HG02623 (cell line): ENCODE results near the gene CIBAR2.

Source experiments
- ATAC-seq: cut with Tn5 transposase; IDR thresholded peaks from one replicate; pipeline ENCODE4 v1.9.1; 2021; ENCODE audit warnings: moderate library complexity; ENCODE audit not compliant: unreplicated experiment

The CIBAR2 gene

GRCh38 chr16:85103114-85104079 lies 8.9 kb downstream of the CIBAR2 start:
- no peak for ATAC-seq

DNA sequence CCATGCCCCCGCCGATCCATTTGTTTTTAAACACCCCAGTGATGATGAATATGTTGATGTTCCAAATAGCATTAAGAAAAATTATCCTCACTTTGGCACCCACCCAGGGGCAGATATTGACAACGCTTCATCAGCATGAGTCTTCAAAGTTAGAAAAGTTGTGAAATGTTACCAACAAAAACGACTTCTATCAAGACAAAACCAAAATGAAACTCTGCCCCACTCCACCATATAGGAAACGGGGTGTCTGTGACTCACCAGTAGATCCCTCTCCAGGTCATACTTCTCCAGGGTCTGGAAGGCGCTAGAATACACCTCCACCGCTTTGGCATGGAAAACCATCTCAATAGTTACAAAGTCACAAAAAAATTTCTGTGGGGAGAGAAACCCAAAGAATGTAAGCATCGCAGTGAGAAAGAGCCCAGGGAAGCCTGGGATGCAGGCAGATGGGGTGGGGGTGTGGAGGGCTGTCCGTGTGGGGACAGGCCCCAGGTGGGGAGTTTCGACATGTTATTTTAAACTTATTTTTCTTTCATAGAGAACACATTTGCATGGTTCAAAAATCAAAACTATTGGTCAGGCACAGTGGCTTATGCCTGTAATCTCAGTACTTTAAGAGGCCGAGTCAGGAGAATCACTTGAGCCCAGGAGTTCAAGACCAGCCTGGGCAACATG lies 10.2 kb downstream of the CIBAR2 start:
- ATAC-seq = no peak

GRCh38 chr16:85100265-85100664 lies 12.0 kb downstream of the CIBAR2 start:
- ATAC-seq = no peak

- ATAC-seq = no peak
Measured at GRCh38 chr16:85098565-85098964, 13.7 kb downstream of the CIBAR2 start.

DNA sequence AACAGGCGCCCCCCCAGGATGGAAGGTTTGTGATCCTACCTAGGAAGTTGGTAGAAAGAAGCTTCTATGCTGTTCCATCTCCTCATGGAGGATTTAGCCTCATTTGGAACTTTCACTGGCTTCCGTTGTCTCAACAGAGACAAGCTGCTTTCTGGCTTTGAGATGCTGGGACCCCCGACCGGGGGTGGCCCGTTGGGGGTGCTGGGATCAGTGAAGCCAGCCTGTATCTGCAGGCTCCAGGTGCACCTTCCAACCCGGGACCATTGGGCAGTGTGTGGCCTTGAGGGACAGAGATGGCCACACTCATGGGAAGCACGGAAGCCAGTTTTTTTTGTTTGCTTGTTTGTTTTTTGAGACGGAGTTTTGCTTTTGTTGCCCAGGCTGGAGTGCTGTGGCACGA lies 15.4 kb downstream of the CIBAR2 start:
- ATAC-seq = no peak

DNA sequence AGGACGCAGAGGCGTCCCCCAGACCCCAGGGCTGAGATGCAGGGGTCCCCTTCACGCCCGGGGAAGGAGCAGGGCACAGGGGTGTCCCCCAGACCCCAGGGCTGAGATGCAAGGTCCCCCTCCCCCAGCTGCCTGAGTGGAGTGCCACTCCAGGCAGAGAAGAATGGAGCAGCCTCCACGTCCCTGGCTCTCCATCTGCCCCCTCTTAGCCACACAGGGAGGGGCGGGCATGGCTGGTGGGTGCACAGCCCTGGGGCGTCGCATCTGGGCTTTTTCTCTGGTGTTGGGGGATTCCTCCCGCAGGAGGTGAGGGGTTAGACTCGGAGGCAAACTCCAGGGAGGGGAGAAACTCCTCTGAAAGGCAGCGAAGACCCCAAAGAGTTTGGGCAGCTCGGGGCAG lies 17.5 kb downstream of the CIBAR2 start:
- no peak for ATAC-seq

DNA sequence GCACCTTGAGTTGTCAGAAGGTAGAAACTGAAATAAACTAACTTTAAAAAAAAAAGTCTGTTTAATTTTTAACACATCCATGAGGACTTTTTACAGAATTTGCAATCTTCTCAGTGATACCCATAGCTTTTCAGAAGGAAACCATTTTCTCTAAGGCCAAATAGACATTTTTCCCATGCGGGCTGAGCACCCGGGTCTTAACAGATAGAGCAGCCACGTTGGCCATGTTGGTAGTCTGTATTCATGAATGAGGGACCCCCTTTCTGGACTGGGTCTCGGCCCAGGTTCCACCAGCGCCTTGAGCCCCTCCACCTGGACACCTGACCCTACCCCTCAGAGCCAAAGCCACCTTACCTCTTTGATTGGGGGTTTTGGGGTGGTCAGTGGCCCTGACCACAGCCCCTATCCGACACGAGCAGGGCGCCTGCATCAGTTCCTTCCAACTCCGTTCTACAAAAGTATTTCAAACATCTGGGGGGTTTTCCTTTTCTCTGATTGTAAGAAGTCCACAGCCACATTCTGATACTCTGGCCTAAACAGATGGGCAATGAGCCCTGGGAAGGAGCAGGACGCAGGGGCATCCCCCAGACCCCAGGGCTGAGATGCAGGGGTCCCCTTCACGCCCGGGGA lies 18.0 kb downstream of the CIBAR2 start:
- no peak for ATAC-seq

GRCh38 chr16:85093705-85094104 lies 18.6 kb downstream of the CIBAR2 start:
- ATAC-seq = no peak

GRCh38 chr16:85092851-85093250 lies 19.4 kb downstream of the CIBAR2 start:
- no peak for ATAC-seq

DNA sequence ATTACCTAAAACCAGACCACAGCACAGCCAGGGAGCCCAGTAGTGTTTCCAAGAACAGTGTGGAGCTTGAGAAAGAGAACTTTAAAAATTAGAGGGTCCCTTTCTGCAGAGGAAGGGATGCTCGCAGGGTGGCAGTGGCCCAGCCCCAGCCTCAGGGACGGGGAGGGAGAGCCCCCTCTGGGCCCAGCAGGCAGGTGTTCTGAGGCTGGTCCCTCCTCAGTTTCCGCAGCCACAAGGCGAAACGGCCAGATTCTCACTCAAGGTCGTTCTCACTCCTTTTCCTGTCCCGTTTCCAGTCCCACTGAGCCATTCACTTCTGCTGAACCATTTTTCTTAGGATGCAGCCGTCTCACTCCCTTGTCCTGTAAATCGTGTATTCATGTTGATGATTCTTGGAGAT lies 20.0 kb downstream of the CIBAR2 start:
- ATAC-seq = no peak

GRCh38 chr16:85091522-85091910 lies 20.8 kb downstream of the CIBAR2 start:
- no peak for ATAC-seq

GRCh38 chr16:85090873-85091521 lies 21.3 kb downstream of the CIBAR2 start:
- no peak for ATAC-seq

GRCh38 chr16:85090181-85090580 lies 22.1 kb downstream of the CIBAR2 start:
- no peak for ATAC-seq

- no peak for ATAC-seq
Measured at GRCh38 chr16:85089525-85089924, 22.7 kb downstream of the CIBAR2 start.

DNA sequence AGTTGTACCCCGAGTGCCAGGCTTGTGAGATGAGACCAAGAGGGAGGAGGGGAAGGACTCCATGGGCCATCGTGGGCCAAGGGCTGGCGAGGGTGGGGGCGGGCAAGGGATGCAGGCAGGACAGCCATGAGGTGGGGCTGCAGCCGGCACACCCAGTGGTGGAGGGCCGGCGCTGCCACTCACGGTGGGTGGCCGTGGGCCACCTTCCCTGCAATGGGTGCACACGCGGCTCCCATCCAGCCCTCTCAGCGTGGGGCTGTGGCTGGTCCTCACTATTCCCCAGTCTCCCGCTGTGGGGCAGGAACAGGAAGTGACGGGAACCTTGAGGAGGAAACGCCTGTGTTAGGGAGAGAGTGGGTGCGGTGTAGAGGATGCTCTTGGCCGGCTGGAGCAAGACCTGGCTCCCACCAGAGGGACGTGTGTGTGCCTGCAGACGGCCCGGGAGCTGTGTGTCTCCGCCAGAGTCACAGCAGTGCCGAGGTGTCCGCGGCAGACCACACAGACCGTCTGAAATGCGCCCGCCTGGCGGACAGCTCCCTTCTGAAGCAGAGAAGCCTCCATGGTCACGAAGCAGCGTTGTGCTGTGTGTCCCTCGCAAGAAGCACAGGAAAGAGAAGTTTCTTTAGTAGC lies 23.6 kb downstream of the CIBAR2 start:
- no peak for ATAC-seq

DNA sequence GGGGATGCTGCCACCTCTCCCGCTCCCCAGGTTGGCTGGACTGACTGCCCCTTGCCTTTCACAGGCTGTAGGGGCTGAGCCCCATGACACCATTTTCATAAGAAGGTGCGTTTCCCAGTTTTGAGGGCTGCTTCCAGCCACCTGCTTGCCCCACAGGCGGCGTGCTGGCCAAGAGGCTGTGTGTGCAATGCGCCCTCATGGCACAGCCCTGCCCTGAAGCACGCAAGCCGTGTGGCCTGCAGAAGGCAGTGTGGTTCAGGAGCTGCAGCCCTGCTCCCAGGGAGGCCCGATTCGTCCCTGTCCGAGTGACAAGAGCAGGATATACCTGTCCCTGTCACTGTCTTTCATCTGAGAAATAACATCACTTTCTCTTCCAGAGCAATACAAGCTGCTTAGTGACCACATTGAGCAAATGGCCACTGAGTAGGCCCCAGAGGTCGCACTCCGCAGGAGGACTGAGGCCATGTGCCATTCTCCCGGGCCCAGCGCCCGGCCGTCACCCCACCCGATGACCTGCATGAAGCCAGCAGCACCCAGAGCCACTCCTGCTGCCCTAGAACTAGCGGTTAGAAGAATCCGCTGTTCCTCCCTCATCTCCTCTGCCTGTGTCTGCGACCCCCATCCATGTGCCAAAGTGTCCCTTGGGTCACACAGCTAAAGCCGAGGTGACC lies 24.2 kb downstream of the CIBAR2 start:
- no peak for ATAC-seq

GRCh38 chr16:85086347-85087291 lies 25.7 kb downstream of the CIBAR2 start:
- peak; percentile 44 for ATAC-seq

- ATAC-seq = no peak
Measured at GRCh38 chr16:85085721-85086120, 26.6 kb downstream of the CIBAR2 start.

DNA sequence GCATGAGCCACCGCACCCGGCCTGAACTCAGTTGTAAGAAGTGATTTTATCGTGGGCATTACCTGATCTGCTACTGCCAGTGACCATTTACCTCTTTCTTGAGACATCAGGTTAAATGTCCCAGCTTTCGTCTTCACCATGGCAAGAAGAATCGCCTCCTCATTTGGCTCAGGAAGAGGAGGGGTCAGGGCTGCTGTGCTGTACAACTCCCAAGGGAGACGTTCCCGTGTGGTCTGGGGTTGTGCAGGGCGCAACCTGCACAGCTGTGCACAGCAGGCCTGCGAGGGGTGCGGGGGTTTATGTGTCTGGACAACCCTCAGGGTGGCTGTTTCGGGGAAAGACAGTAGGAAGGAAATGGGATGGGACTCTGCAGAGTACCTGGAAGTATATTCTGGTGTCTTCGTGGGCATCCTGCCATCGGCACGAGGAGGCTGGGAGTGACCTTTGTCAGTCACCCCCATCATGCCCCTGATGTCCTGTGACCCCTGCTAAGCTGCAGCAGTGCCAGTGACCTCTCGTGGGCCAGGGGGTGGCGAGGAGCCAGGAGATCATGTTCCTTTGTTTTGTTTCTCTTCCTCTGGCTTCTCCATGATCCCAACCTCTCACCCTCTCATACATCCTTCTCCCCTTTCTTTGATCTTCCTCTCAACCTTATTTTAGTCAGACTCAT lies 27.3 kb downstream of the CIBAR2 start:
- no peak for ATAC-seq
